Body of pancreas (tissue), 4 donors: Measurements from ENCODE around the gene BOD1L1.

ENCODE experiments used
- POLR2A ChIP-seq, 3 donors: fragments of 450-650 bp; IDR thresholded peaks; one replicate each; pipeline ENCODE4 v1.6.1; 2016; ENCODE audit warnings: antibody characterized with exemption in 3 of 3, mild to moderate bottlenecking in 2 of 3
- TF ChIP-seq, protein P1 (sequence below), 7 experiments: fragments of 450-650 bp in 4 of 7; fragments of 200-600 bp in 3 of 7; sonication (generic) in 3 of 7; IDR thresholded peaks; one replicate each; pipeline ENCODE4 v1.5.1; 2016 to 2019; ENCODE audit warnings: antibody characterized with exemption in 7 of 7

- TF ChIP-seq, protein P1, sequence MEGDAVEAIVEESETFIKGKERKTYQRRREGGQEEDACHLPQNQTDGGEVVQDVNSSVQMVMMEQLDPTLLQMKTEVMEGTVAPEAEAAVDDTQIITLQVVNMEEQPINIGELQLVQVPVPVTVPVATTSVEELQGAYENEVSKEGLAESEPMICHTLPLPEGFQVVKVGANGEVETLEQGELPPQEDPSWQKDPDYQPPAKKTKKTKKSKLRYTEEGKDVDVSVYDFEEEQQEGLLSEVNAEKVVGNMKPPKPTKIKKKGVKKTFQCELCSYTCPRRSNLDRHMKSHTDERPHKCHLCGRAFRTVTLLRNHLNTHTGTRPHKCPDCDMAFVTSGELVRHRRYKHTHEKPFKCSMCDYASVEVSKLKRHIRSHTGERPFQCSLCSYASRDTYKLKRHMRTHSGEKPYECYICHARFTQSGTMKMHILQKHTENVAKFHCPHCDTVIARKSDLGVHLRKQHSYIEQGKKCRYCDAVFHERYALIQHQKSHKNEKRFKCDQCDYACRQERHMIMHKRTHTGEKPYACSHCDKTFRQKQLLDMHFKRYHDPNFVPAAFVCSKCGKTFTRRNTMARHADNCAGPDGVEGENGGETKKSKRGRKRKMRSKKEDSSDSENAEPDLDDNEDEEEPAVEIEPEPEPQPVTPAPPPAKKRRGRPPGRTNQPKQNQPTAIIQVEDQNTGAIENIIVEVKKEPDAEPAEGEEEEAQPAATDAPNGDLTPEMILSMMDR (IDR thresholded peaks at IDR 0.05), result no peak
- TF ChIP-seq POLR2A (IDR thresholded peaks at IDR 0.05), result no peak
Measured at GRCh38 chr4:13541176-13541604, 86.3 kb downstream of the BOD1L1 start.
